GM12873 (cell line): Measurements from ENCODE around the gene FPR3.

Experiments
- CTCF ChIP-seq: IDR thresholded peaks from 2 replicates; pipeline ENCODE4 v1.5.1; 2012; ENCODE audit warnings: low read depth, mild to moderate bottlenecking, moderate library complexity, low read length, control low read depth; ENCODE audit not compliant: insufficient read depth; ENCODE audit errors: missing control alignments

The FPR3 gene

DNA sequence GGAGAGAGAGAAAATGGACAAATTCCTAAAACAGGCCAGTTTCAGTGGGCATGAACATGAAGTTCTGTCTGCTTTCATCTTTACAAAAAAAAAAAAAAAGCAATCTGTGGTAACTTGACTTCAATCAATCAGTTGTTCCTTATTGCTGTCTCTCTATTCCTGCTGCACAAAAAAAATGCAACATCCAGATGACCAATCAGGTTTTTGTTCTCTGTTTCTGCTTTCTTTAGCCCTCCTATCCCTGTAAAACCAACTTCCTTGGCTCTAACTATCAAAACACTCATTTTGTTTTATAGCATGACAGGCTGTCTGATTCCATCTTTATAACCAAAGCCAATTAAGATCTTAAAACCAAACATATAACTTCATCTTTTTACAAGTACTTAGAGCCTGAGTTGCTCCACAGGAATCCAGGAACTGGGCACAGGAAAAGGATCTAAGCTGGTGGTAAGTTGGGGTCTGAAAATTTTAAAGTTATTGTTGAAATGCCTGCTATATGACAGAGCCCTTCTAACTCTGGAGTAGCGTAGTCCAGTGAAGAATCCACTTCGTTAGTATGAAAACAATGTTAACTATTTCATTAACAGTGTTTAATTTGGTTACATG, at the start of gene FPR3:
Gene FPR3, plus strand, starts transcription at position 273 of the 606 bp plus-strand sequence. CDS start 28,592 bp downstream, outside the sequence.
- TF ChIP-seq CTCF = no peak

DNA sequence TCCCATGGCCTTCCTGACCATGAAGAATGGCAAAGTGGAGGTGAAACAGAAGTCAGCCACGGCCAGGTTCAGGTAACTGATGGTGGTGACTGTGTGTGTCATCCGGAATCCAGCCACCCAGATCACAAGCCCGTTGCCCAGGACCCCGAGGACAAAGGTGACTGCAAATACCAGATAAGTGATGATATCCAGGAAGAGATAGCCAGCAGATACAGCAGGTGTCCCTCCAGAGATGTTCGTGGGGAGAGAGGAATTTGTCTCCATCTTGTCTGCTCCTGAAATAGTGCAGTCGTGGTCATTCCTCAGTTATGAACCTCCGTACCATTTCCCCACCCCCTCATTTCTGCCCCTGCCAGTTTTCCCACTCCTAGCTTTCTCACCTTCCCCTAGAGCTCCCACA, 48.2 kb upstream of the FPR3 start:
- no peak for TF ChIP-seq CTCF

DNA sequence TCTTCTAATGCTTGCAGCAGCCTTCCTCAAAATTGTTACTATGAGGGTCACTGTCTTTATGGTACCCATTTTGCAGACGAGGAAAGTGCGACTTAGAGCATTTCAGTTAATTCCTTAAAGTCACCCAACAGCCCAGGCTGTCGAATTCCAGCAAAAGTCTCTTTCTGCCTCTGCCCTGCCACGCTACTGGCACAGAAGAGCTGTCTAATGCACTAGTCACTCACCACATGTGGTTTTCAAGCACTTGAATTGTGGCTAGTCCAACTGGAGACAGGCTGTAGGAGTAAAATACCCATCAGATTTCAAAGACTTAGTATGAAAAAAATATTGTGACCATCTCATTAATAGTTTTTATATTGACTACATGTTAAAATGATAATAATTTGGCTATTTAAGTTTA, 45.0 kb upstream of the FPR3 start:
- TF ChIP-seq CTCF = no peak

DNA sequence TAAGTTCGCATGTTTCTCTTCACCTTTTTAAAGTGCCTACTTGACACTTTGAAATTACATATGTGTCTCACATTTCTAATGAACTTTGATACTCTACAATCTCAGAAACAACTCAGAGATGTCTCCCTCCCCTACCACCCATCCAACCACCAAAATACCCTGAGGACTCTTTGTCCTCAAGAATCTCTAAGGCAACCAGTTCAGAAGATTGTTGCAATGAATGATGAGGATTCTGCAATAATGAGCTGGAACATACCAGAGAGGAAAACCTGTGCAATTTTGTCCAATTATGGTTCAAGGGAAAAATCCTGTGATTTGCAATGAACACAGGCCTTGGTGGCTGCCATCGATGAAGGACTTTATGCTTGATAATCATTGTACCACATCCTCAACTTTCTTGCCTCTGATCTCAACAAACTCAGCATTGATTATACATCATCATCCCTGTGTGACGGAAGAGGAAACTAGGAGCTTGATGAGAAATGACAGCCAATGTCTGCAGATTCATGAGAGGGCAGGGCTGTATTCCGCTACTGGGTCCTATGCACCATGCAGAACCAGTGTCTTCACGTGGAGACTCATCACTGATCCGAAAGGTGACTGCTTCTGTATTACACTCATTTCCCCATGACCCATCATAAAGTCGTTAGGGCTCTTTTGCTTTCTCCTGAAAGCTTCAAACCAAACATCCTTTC, 44.4 kb upstream of the FPR3 start:
- TF ChIP-seq CTCF = no peak

DNA sequence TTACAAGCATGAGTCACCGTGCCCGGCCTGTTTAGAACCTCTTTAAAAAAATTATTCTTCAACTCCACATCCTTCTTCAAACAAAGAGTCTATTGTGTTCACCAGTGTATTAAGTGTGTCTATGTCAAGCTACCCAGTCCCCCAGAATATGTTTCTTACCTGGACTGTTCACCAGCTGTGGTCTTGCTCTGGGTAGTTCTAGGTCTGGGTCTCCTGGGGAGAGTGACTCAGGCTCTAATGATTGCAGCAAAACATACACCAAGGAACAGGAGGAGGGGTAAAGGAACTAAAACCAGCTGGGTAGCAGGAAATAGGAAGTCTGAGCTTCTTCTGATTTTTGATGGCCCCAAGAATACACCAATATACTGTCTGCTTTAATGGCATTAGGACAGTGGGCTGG, 43.3 kb upstream of the FPR3 start, which contains the start of gene FPR1:
Gene FPR1, minus strand, starts transcription at position 224 of the 400 bp plus-strand sequence. CDS start 4,884 bp downstream, outside the sequence.
- TF ChIP-seq CTCF = no peak

- TF ChIP-seq CTCF = no peak
These were observed 40.8 kb upstream of the FPR3 start for GRCh38 chr19:51754109-51754508.

DNA sequence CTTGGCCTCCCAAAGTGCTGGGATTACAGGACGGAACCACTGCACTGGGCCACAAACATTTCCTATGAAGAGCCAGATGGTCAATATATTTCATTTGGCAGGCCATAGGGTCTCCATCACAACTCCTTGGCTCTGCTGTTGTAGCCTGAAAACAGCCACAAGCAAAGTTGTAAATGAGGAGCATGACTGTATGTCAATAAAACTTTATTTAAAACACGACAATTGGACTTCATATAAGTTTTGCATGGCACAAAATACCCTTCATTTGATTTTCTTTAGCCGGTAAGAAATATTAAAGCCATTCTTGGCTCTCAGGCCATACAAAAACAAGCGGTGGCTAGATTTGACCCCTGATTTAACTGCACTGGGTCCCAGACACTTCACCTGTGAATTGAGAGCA, 40.2 kb upstream of the FPR3 start:
- no peak for TF ChIP-seq CTCF
